Epithelial cell of esophagus (primary cell): Measurements from ENCODE around the gene METAP1.

Source experiments
- DNase-seq: peaks from one replicate; pipeline ENCODE4 v3.0.0; 2010; ENCODE audit warnings: low read depth
- H3K4me3 ChIP-seq: 2 replicates; pipeline ENCODE4 v1.5.1; 2011; ENCODE audit warnings: mild to moderate bottlenecking, low read length, control low read depth
- CTCF ChIP-seq: IDR thresholded peaks from 2 replicates; pipeline ENCODE4 v1.5.1; 2011; ENCODE audit warnings: low read depth, mild to moderate bottlenecking, low read length, control low read depth, inconsistent platforms; ENCODE audit not compliant: insufficient read depth; ENCODE audit errors: missing control alignments

Gene METAP1

GRCh38 chr4:98995183-98996055, at the start of gene METAP1:
TSS of gene METAP1 (plus strand) at chr4:98995721. CDS start at chr4:98995754, 33 bp downstream.
- peak; percentile 99 for DNase-seq
- peak within 1 kb of the TSS; percentile 84 for H3K4me3 ChIP-seq
- TF ChIP-seq CTCF, result peak; percentile 62

DNA sequence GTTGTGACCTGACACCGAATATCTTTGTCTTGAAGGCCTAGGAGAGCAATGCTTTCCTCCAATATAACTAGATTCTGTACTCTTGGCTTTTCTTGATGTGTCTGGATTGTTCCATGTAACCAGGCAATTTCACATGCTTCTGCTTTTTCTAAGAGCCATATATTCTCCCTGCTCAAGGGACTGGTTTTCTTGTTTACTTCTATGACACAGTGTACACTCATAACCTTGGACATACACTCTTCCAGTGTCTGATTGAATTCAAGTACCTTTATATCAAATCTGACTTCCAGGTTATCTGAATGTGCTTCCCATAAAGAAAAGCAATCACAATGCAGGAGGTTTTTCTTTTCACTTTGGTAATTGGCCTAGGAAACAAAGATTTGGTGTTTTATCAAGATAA, 49.2 kb upstream of the METAP1 start:
- TF ChIP-seq CTCF, result no peak
- peak; percentile 35 for DNase-seq
- H3K4me3 ChIP-seq, result no peak overlapping the region

- no peak overlapping the region for H3K4me3 ChIP-seq
- no peak for TF ChIP-seq CTCF
- peak; percentile 62 for DNase-seq
Measured at GRCh38 chr4:98950925-98951324, 44.6 kb upstream of the METAP1 start.

- no peak for TF ChIP-seq CTCF
- no peak overlapping the region for H3K4me3 ChIP-seq
- DNase-seq, result peak; percentile 26
Measured at GRCh38 chr4:98951710-98952109, 43.8 kb upstream of the METAP1 start.

GRCh38 chr4:98955229-98955628, 40.3 kb upstream of the METAP1 start:
- TF ChIP-seq CTCF, result no peak
- DNase-seq, result no peak
- H3K4me3 ChIP-seq, result no peak overlapping the region

DNA sequence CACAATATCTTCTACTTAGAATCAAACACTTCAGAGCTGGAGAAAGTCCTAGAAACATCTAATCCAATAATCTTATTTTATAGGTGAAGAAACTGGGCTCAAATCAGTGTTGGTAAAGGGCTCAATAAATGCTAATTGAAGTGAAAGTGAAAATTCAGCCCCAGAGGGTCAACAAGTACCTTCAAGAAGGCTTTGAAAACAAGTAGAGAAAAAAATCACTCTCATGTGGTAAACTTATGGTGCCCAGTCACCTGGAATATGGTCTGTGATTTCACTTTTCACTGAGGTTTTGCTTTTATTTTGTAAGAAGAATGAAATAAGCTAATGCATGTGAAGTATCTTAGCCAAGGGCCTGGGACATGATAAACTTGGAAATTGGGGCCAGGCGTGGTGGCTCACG, 37.5 kb upstream of the METAP1 start:
- TF ChIP-seq CTCF, result no peak
- DNase-seq, result no peak
- no peak overlapping the region for H3K4me3 ChIP-seq

DNA sequence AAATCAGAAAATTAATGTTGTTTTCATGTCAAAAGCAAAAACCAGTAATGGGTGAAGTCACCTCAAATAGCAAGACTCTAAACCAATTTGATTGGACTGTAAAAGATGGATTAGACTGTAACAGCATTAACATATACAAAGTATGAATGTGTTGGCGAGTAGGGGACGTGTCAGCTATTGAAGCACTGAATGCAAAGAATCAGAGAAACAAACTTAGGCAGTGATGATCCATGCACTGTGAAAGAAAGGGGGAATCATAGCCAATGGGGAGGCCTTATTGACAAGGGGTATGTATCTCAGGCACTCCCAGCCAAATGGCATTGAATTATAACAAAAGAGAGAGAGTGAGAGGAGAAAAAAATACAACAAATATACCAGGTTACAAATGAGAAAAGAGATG, 36.1 kb upstream of the METAP1 start:
- no peak for TF ChIP-seq CTCF
- no peak overlapping the region for H3K4me3 ChIP-seq
- no peak for DNase-seq
